HT1080 (cell line): ENCODE results near the gene ALKBH3. TPM values are rescaled to one million over a fixed set of nuclear protein-coding genes. Genes with fewer than 3 reads are reported as not detected.

Experiments
- DNase-seq: peaks from one replicate; pipeline ENCODE4 v3.0.0-alpha.2; 2015; ENCODE audit warnings: low read depth
- total RNA-seq: library from RNA; depleted of rRNA; stranded (reverse); fragments of >200 nt; shearing (Covaris generic); gene quantifications from 2 replicates; pipeline ENCODE4 v1.2.3, GENCODE V29; 2014

Gene ALKBH3
- total RNA-seq, 1 experiment from 2014 or later: 43.6 TPM

DNA sequence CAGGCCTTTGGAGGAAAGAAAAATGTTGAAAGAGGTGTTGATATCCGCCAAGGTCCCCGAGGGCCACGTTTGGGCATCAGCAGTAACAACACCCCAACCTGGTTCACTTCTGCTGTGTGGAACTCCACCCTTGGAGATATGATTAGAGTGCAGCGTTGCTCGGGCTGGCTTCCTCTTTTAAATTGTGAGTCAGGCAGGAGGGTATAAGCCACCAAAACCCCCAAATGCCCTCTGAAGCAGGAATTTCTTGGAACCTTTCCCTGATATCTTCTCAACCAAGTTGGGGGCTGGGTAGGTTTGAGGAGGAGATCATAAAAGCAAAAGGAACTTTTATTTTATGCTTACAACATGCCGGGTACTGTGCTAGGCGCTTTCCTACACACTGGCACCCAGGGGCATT, 55.4 kb downstream of the ALKBH3 start:
- DNase-seq: peak; percentile 75

DNA sequence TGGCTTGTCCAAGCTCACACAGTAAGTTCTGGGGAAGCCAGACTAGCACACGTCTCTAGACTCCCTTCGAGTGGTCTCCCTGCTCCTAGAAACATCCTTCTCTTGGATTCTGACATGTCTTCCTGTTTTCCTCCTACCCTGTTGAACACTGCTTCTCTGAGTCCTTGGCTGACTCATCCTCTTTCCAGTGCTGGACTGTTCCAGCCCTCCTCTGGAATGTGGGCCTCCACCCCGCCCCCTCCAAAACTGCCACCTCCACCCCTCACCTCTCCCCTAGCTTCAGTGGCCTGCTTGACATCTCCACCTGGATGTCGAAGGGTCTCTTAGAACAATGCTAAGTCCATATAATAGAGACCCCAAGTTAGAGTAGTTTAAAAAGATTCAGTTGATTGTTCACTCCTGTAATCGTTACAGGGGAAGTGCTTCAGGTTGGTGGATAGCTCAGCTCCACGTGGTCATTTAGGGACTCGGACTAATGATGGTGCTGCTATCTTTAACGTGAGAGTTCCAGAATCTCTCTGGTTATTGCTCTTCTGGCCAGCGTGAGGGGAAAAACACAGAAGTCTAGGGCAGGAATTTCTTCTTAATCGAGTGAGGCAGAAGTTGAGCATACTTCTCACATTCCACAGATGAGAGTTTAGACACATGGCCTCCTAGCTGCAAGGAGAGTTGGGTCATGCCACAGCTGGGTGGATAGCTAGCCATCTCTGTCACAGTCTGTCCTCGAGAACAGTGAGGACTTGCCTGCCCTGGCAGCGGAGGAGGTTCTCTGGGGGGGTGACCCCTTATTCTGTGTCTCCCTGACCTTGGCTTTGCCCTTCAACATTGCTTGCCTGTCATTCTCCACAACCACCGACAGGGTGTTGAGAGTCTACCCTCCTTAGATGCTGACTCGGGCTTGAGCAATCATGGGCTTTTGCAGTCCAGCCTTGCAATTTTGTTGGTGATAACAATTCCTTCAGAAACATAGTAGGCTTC, 57.1 kb downstream of the ALKBH3 start:
- peak; percentile 77 for DNase-seq

DNA sequence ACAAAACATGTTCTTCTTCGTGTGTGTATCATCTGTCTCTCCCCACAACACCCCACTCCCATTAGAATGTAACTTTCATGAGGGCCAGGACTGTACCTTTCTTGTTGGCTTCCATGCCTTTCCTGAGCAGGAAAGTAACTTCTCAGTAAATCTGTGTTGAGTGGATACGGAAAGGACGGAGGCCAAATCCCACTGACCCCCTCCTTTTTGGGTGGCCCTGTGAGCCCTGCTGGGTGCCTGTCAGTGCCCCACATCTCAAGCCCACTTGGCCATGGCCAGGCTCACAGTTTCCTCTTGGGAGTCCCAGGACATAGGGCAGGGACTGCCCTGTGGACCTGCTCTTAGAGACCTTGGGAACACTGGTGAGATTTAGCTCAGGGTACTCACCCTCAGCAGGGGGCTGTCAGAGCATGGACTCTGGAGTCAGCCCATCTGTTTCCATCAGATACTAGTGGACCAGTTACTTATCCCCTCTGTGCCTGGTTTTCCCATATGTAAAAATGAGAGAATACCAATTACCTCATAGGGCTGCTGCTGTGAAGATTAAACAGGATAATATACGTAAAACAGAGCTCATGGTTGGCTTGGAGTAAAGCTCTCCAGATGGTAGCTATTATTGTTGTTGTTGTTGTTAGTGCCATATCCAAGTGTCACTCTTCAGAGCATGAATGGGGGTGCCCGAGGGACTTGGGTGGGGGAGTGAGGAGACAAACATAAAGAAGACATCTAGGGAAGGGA, 60.8 kb downstream of the ALKBH3 start:
- no peak for DNase-seq

DNA sequence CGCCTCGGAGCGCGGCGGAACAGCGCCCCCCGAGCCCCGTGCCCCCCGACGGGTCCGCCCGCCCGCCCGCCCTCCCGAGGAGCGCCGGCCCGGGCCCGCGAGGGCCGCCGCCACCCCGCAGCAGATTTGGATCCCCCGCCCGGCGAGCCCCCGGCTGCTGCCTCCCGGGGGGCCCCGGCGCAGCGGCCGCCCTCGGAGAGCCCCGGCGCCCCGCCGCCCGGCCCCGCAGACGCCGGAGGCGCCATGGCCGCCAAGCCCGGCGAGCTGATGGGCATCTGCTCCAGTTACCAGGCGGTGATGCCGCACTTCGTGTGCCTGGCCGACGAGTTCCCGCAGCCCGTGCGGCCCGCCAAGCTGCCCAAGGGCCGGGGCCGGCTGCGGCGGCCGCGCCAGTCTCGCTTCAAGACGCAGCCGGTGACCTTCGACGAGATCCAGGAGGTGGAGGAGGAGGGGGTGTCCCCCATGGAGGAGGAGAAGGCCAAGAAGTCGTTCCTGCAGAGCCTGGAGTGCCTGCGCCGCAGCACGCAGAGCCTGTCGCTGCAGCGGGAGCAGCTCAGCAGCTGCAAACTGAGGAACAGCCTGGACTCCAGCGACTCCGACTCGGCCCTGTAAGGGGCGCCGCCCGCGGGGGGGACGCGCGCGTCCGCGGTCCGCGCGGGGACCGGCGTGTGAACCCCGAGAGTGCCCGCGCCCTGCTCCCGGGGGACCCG, 62.2 kb downstream of the ALKBH3 start:
- no peak for DNase-seq

DNA sequence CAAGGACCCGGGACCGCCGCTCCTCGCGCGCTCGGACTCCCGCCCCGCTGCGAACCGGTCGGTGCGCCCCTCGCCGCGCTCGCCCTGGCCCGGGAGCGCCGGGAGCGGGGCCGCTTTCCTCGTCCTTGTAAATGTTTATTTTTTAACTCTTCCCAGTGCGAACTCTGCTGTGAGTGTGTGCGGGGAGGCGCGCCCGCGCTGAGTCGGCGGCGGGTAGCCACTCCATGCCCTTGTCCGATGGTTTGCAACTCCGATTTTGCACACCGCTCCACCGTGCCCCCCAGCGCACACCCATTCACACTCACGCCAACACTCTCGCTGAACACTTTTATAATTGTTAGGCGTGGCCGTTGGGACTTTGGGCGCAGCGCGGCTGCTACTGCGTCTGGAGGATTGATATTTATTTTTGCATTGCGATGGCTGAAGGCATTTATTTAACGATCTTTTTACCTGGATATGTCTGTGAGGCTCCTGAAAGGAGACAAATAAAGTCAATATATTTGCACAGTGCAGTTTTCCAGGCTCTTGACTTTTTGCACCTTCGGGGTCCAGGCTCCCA, 62.8 kb downstream of the ALKBH3 start:
- DNase-seq: no peak

DNA sequence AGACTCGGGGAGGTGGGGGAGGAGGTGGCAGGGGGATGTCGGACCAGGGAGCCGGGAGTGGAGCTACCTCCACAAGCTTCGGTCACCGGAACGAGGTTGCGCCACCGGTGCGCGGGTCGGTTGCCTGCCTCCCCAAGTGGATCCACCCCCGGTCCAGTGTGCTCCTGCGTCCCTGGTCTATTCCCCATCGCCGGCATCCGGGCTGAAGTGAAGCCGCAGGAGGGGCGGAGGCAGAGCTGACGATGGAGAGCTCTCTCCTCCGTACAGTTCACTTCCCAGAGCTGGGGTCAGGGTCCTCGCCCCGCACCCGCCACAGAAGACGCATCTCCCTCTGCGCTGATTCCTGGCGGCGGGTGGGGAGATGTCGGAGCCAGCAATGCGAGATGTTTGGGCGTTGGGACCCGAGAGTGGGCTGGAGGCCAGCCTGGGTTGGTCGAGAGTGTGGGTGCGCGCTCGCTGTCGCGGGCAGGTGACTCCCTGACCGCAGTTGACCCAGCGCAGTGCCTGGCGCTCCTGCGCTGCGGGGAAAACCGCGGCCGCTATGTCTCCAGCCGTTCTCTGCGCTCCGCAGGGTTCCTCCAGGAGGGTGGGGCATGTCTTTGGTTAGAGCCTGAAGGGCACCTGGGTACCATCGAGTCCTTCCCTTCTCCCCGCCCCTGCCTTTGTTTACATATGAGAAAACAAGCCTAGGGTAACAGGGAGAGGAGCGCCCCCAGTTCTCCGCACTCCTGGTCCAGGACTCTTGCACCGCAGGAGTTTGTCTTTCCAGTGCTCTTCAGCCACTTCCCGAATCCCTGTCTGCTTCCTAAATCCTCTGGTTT, 63.5 kb downstream of the ALKBH3 start:
- no peak for DNase-seq

DNA sequence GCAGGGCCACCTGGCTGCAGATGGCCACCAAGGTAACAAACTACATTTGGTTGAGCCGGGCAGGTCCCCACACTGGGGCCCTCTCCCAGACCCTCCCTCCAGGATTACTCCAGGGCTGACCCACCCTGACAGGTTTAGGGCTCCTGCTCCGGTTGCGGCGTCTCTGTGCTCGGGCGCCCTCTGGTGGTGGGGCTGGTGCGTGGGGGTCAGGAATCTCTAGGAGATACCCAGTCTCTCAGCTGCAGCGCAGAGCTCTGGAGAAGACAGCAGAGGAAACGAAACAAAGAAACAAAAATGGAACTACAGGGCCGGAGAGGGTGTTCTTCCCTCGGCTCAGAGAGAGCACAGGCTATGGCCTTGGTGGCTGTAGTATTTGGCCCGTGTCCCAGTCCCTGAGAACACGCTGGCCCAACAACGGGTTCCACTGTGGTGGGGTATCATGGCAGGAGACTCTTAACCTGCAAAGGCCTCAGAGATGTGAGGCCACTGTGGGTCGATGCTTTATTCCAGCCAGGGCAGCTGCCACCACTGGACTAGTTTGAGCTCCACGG, 64.2 kb downstream of the ALKBH3 start:
- peak; percentile 42 for DNase-seq

DNA sequence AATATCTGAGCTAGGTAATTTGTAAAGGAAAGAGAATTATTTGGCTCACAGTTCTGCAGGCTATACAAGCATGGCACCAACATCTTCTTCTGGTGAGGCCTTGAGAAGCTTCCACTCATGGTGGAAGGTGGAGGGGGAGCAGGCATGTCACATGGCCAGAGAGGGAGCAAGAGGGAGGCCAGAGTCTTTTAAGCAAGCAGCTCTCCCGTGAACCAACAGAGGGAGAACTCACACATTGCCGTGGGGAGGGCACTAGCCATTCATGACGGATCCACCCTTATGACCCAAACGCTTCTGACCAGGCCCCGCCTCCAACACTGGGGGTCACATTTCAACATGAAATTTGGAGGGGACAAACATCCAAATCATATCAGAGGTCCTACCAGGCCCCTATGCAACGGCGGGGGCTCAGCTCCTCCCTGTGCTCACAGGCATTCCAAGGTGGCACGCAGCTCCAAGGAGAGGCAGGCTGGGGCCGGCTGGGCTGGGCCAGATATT, 66.4 kb downstream of the ALKBH3 start:
- peak; percentile 40 for DNase-seq

DNA sequence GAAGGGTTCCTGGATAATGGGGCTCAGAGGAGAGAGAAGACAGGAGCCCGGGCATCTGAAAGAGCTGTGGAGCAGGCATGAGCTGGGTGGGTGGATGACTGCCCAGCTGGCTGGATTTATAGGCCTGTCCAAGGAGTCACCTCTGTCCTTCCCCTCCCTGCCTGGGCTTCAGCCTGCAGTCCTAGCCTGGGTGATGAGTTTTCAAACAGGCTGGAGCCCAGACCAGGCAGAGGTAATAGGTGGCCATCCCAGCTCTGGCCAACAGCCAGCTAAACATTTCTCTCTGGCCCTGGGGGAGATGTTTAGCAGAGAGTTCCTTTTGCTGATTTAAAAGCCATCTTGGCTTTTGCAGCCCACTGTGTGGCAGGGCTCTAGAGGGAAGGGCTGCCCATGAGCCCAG, 67.2 kb downstream of the ALKBH3 start:
- no peak for DNase-seq

DNA sequence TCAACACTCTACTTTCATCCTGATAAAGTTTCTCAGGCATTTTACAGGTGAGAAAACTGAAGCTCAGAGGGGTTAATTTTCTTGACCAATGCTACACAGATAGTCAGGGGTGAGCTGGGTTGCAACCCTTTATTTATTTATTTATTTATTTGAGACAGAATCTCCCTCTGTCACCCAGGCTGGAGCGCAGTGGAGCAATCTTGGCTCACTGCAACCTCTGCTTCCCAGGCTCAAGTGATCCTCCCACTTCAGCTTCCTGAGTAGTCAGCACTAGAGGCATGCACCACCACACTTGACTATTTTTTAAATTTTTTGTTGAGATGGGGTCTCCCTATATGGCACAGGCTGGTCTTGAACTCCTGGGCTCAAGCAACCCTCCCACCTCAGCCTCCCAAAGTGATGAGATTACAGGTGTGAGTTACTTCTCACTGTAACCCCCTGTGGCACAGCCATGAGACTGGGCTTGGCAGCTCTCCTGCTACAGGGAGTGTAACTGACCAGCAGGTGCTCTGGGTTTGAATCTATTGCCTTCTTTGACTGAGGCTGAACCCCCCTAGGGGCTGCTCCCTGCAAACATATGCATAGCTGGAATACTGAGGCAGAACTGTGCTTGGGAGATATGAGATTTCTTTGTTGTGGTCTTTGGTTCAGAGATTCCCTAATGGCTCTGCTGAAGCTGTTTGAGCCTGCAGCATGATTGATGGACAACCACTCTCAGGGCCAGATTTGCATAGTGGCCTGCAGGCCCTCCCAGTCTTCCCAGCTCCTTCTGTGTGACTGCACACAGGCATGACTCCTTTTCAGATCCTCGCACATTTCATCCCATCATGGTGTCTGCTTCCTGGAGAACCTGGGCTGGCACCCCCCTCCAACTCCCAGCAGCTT, 68.0 kb downstream of the ALKBH3 start:
- DNase-seq: no peak

DNA sequence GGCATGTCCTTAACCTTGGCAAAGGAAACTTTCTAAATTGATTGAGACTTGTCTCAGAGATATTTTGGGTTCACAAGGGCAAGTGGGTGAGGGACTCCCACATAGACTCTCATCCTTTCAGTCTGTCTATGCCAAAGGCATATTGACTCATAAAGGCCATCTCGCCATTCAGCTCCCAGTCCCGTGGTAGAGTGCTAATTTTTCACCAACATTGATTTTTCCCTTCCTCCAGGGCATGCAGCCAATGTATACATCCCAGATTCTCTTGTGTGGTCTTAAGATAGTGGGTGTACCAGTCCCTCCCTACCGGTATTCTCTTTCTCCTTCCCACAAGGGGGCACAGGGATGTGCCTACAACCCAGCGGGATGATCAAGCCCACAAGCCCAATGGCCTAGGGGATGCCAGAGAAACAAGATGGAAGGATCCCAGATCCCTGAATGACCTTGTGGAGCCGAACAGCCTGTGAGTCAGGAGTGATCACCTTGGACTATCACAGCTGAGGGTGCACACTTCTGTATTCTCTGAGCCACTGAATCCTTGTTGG, 69.8 kb downstream of the ALKBH3 start:
- no peak for DNase-seq

DNA sequence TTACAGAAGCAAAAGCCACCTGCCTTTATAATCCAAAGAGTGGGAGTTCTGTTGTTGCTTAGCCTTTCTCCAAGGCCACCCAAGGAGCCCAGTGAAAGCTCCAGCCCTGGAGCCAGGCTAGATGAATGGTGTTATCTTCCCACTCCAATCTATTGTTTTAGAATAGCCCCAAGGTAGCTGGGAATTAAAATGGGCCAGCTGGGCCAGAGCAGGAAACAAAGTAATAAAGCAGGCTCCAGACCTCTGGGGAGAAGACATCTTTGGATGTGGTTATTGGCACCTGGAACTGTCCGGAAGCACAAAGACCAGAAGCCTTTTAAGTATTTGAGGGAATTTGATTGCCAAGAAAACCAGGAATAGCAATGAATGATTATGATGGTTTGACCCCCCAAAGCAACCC, 70.6 kb downstream of the ALKBH3 start:
- DNase-seq: no peak

DNA sequence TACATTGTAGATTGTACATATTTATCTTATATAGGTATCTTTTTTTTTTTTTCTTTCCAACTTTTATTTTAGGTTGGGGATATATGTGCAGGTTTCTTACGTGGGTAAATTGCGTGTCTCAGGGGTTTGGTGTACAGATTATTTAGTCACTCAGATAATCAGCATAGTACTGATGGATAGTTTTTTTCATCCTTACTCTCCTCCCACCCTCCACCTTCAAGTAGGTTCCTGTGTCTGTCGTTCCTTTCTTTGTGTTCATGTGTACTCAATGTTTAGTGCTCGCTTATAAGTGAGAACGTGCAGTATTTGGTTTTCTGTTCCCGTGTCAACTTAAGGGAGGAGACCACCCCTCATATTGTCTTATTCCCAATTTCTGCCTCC, 71.4 kb downstream of the ALKBH3 start:
- DNase-seq: no peak

DNA sequence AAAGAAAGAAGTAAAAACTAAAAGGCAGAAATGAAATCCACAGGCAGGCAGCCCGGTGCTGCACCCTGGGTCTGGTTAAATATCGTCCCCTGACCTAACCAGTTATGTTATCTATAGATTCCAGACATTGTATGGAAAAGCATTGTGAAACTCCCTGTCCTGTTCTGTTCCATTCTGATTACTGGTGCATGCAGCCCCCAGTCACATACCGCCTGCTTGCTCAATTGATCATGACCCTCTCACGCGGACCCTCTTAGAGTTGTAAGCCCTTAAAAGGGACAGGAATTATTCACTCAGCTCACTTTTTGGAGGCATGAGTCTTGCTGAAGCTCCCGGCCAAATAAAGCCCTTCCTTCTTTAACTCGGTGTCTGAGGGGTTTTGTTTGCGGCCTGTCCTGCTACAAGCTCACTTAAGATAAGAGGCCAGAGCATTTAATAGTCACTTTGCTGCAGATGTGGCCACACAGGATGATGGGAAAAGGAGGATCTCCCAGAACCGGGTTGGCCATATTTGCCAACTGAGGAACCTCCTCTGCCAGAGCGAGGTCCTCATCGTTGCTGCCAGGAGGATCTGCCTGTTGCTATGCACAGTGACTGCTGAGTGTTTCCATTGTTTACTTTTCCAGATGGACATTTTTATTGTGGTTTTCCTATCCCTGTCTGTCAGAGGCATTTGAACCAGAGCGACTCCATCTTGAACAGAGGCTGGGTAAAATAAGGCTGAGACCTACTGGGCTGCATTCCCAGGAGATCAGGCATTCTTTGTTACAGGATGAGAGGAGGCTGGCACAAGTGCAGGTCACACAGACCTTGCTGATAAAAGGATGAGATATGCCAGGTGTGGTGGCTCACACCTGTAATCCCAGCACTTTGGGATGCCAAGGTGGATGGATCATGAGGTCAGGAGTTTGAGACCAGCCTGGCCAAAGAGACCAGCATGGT, 72.0 kb downstream of the ALKBH3 start:
- DNase-seq: no peak

DNA sequence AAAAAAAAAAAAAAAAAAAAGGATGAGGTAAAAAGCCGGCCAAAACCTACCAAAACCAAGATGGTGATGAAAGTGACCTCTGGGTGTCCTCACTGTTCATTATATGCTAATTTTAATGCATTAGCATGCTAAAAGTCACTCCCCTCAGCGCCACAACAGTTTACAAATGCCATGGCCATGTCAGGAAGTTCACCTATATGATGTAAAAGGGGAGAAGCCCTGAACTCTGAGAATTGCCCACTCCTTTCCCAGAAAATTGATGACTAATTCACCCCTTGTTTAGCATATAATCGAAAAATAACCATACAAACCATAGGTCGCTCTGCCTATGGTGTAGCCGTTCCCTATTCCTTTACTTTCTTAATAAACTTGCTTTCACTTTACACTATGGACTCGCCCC, 72.9 kb downstream of the ALKBH3 start:
- DNase-seq: no peak

DNA sequence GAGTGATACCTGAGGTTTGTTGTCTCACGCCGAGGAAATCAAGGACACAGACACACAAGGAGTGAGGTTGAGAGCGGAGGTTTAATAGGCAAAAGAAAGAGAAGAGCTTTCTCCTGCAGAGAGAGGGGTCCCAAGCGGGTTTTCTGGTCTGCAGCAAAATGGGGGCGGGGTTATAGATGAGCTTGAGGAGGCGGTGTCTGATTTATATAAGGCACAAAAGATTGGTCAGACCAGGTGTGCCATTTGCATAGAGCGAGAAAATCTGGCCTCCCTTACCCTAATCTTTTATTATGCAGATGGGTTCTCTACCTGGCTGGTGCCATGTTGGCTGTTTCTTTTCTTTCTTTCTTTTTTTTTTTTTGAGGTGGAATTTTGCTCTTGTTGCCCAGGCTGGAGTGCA, 73.6 kb downstream of the ALKBH3 start:
- no peak for DNase-seq

DNA sequence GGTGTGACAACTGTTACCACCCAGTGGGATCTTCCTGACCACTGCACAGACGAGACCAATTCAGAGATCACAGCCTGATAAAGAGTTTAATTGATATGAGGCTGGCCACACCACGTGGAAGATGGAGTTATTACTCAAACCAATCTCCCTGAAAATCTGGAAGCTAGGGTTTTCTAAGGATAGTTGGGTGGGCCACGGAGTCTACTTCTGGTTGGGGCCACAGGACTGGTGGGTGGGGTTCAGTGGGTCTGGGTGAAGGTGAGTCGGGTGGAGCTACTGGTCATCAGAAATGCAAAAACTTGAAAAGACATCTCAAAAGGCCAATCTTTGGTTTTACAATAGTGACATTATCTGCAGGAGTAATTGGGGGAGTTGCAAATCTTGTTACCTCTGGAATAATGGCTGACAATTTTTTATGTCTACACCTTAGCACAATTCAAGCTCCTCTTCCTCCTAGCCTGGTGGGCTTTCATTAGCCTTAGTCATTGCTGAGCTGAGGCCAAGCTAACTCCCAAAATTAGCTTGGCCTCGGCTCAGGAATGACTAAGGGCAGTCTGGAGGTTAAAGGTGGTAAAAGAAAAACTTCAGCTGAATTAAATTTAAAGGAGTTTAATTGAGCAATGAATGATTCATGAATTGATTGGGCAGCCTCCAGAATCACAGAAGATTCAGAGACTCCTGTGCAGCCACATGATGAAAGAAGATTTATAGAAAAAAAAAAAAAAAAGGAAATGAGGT, 74.9 kb downstream of the ALKBH3 start:
- DNase-seq: peak; percentile 47
